A673 (cell line): ENCODE data around the gene TARS2. TPM values are rescaled to one million over a fixed set of nuclear protein-coding genes. Genes with fewer than 3 reads are reported as not detected.
A peak's percentile ranks its signal among the peaks of the same experiment; 100 is the strongest.

ENCODE experiments used
- BruUV-seq: library from RNA; stranded (reverse); fragments of 400-500 nt; replicated peaks from 2 replicates; lab custom pipeline; 2021; lab: Mats Ljungman, UMichigan
- CTCF ChIA-PET: fragments of 300-600 bp; sonication (Branson Sonifier 250); formaldehyde crosslinking; loops from one replicate; lab custom pipeline; 2022; ENCODE audit warnings: antibody characterized with exemption; lab: Charles Lee
- POLR2A ChIA-PET: fragments of 300-600 bp; sonication (Branson Sonifier 250); formaldehyde crosslinking; loops from one replicate; lab custom pipeline; 2022; ENCODE audit warnings: antibody characterized with exemption; ENCODE audit not compliant: low non-redundant PET; lab: Charles Lee
- DNase-seq: peaks from one replicate; pipeline ENCODE4 v3.0.0-alpha.2; 2015; ENCODE audit warnings: low spot score
- H3K27ac ChIP-seq: fragments of 200-600 bp; sonication (generic); 2 replicates; pipeline ENCODE4 v1.5.1; 2016; ENCODE audit warnings: mixed run types, low read depth, mild to moderate bottlenecking, mixed read lengths, antibody characterized with exemption, low read length; ENCODE audit not compliant: poor library complexity, severe bottlenecking
- H3K27me3 ChIP-seq: fragments of 200-600 bp; sonication (generic); replicated peaks from 2 replicates; pipeline ENCODE4 v1.6.1; 2017; ENCODE audit warnings: mixed run types, low read depth, mild to moderate bottlenecking, mixed read lengths, antibody characterized with exemption, low read length; ENCODE audit not compliant: insufficient read depth, poor library complexity
- H3K36me3 ChIP-seq: fragments of 200-600 bp; sonication (generic); 2 replicates; pipeline ENCODE4 v1.6.1; 2016; ENCODE audit warnings: mixed run types, mild to moderate bottlenecking, mixed read lengths, antibody characterized with exemption, low read length; ENCODE audit not compliant: insufficient read depth, poor library complexity, severe bottlenecking
- H3K4me1 ChIP-seq: fragments of 200-600 bp; sonication (generic); 2 replicates; pipeline ENCODE4 v1.6.1; 2017; ENCODE audit warnings: mixed run types, mild to moderate bottlenecking, mixed read lengths, antibody characterized with exemption, low read length; ENCODE audit not compliant: insufficient read depth, poor library complexity, severe bottlenecking
- H3K4me3 ChIP-seq: fragments of 200-600 bp; sonication (generic); 2 replicates; pipeline ENCODE4 v1.5.1; 2016; ENCODE audit warnings: low read depth, mixed run types, mild to moderate bottlenecking, mixed read lengths, low read length; ENCODE audit not compliant: poor library complexity, severe bottlenecking
- H3K9me3 ChIP-seq: fragments of 200-600 bp; sonication (generic); 2 replicates; pipeline ENCODE4 v1.6.1; 2016; ENCODE audit warnings: mixed run types, low read depth, mild to moderate bottlenecking, mixed read lengths, antibody characterized with exemption, low read length; ENCODE audit not compliant: poor library complexity, severe bottlenecking
- CTCF ChIP-seq: fragments of 300-800, 200-600 bp; sonication (generic); conservative IDR thresholded peaks from 2 replicates; pipeline ENCODE4 v1.5.1; 2017; ENCODE audit warnings: low read depth, mild to moderate bottlenecking, antibody characterized with exemption, low read length, moderate library complexity, mixed read lengths
- EZH2 ChIP-seq: fragments of 200-600 bp; sonication (generic); IDR thresholded peaks from 2 replicates; pipeline ENCODE4 v1.6.1; 2017; ENCODE audit warnings: borderline replicate concordance, low read depth, mild to moderate bottlenecking, mixed read lengths, antibody characterized with exemption, low read length; ENCODE audit not compliant: poor library complexity, severe bottlenecking
- intact Hi-C: fragments of 100-400 bp; cut with micrococcal nuclease; formaldehyde crosslinking; loops from one replicate; pipeline ENCODE4 v1.10.0; 2022; ENCODE audit not compliant: unreplicated experiment
- total RNA-seq: library from RNA; stranded (reverse); gene quantifications from 2 replicates; pipeline ENCODE4 v1.2.3, GENCODE V29; 2021

TARS2 gene
- total RNA-seq, 1 experiment from 2014 or later, result 32.0 TPM

GRCh38 chr1:150514260-150514659 lies 27.0 kb downstream of the TARS2 start:
- Histone ChIP-seq H3K27me3 (no peaks in the 10 kb centered on the region), H3K9me3 (no peaks in the 10 kb centered on the region), H3K4me3 (no peak overlapping the region), H3K27ac (no peak overlapping the region), H3K36me3 (peaks cover 4% of the 10 kb centered on the region), H3K4me1 (no peaks in the 10 kb centered on the region)
- CTCF ChIA-PET, result no interaction called here
- BruUV-seq, result no TSS peak
- intact Hi-C loops, result no loop called here
- DNase-seq, result no peak
- TF ChIP-seq CTCF, result no peak
- no peak for TF ChIP-seq EZH2
- POLR2A ChIA-PET, result no interaction called here

DNA sequence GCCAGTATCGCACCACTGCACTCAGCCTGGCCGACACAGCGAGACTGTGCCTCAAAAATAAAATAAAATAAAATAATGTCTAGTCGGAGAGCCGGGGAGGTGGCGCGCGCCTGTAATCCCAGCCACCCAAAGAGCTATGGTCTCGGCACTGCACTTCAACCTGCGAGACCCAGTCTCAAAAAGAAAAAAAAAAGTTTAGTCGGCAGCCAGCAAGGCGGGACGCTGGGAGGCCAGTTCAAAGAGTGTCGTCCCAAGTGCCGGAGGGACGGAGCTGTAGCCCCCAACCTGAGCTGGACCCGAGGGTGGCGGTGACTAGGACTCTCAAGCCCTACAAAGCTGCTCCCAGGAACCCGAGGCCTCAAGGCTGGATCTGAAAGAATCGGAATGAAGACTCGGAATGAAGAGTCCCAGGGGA lies 27.7 kb downstream of the TARS2 start:
- TSS peak; percentile 83 for BruUV-seq
- no peak for DNase-seq
- POLR2A ChIA-PET, result interaction anchor here (0.5 kb wide), 1 partner anchor 33 kb away, joined by 3 read pairs; no protein-coding TSS in a partner anchor
- no peak for TF ChIP-seq EZH2
- no peak for TF ChIP-seq CTCF
- intact Hi-C loops, result no loop called here
- CTCF ChIA-PET, result interaction anchor here (1.6 kb wide), 1 partner anchor 18 kb away, joined by 6 read pairs; no protein-coding TSS in a partner anchor
- Histone ChIP-seq H3K9me3 (no peaks in the 10 kb centered on the region), H3K36me3 (peaks cover 4% of the 10 kb centered on the region), H3K27ac (peak overlapping the region; percentile 52), H3K4me3 (peak overlapping the region; percentile 52), H3K4me1 (no peaks in the 10 kb centered on the region), H3K27me3 (no peaks in the 10 kb centered on the region)

GRCh38 chr1:150515328-150516049 lies 28.3 kb downstream of the TARS2 start, which contains the start of gene FALEC:
TSS of gene FALEC (plus strand) at chr1:150515752.
- no peaks in the 10 kb centered on the region for H3K9me3 ChIP-seq
- no peaks in the 10 kb centered on the region for H3K27me3 ChIP-seq
- POLR2A ChIA-PET, result interaction anchor here (0.5 to 0.7 kb wide), 3 partner anchors 27 to 149 kb away, joined by 3 to 5 read pairs (median 3); no protein-coding TSS in a partner anchor
- CTCF ChIA-PET, result interaction anchor here (0.6 to 1.6 kb wide), 3 partner anchors 17 to 267 kb away, joined by 3 to 6 read pairs (median 6); no protein-coding TSS in a partner anchor
- intact Hi-C loops, result no loop called here
- H3K27ac ChIP-seq, result peak within 1 kb of the TSS; percentile 52
- no peak for TF ChIP-seq CTCF
- TF ChIP-seq EZH2, result no peak
- H3K4me3 ChIP-seq, result peak within 1 kb of the TSS; percentile 52
- BruUV-seq, result no TSS peak
- no peaks in the 10 kb centered on the region for H3K4me1 ChIP-seq
- DNase-seq, result peak; percentile 99
- H3K36me3 ChIP-seq, result peaks cover 4% of the 10 kb centered on the region
